ENCODE results near the gene ECI1. TPM values are rescaled to one million over a fixed set of nuclear protein-coding genes. Genes with fewer than 3 reads are reported as not detected.

Gene ECI1, protein sequence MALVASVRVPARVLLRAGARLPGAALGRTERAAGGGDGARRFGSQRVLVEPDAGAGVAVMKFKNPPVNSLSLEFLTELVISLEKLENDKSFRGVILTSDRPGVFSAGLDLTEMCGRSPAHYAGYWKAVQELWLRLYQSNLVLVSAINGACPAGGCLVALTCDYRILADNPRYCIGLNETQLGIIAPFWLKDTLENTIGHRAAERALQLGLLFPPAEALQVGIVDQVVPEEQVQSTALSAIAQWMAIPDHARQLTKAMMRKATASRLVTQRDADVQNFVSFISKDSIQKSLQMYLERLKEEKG
- 42.9 TPM for polyA plus RNA-seq (2013, experiment 1 of 2; ENCODE audit: insufficient read length)
- polyA plus RNA-seq (2013, experiment 2 of 2; ENCODE audit: insufficient read length), result 47.7 TPM

DNA sequence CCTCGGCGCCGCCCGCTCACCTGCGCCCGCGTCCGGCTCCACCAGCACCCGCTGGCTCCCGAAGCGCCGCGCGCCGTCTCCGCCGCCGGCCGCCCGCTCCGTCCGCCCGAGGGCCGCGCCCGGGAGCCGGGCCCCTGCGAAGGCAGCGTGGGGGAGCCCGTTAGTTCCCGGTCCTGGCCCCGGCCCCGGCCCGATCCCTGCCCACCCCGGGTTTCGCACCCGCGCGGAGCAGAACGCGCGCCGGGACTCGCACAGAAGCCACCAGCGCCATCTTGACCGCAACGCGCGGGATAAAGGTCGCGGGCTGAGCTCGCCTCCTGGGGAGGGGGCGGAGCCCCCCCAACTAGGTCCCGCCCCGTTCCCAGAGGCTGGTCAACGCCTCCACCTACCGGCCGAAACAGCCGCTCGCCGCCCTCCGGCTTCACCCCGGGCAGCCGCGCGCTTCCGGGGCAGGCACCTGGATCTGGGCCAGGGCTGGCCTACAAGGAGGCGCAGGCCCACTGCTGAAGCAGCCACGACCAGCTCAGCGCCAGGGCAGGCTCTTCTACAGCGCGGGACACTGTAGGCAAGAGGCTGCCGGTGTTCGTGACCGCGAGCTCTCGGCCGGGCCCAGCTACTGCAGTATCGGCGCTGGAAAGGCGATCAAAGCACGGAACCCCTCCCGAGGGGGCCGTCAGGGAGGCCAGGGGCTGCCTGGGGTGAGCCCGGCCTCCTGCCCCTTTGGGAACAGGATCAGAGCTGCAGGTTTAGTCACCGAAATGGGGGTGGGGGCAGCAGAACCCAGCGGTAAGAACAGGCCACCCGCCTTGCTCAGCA is at the start of gene ECI1:
TSS of gene ECI1 (minus strand) at position 292 of the 816 bp plus-strand sequence. CDS start at position 271, 21 bp downstream.
- DNase-seq, result peak; percentile 91

DNA sequence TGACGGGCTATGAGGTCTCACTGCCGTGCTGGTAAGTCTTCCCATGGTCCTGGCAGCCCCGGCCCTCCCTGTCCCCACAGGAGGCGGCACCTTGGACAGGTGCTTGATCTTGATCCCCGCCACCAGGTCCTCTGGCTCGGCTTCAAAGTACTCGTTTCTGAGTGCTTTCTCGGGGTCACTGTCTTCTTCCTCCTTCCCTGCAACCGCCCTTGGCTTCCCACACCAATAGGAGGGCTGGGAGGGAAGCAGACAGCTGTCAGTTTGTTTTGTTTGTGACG is 48.5 kb upstream of the ECI1 start:
- no peak for DNase-seq

DNA sequence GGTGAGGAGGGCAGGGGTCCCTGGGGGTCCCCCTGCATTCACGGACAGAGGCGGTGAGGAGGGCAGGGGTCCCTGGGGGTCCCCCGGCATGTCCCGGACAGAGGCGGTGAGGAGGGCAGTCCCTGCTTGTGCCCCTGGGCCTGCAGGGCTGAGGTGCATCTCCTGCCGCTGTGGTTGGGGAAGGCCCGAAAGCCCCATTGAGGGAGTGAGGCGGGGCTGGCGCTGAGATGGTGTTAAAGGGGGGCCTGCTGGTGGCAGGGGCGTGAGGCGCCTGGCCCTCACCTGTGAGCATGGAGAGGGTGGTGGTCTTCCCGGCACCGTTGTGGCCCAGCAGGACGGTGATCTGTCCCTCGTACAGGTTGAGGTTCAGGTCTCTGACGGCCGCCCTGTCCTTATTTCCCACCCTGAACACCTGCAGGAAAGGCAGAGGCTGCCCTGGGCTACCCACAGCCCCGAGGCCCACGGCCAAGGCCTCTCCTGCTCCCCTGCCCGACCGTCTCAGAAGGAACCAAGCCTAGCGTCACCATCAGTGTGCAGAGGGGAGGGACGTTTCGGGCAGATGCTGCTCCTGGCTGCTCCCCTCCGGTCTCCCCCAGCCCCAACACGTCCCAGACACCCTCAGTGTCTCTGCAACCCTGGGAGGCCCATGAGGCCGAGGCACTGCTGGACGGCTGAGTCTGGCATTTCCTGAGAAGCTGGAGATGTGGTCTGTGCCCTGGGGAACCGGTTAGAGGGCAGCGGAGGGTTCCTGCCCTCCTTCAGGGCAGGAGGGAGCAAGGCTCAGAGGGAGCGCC is 47.9 kb upstream of the ECI1 start:
- no peak for DNase-seq

DNA sequence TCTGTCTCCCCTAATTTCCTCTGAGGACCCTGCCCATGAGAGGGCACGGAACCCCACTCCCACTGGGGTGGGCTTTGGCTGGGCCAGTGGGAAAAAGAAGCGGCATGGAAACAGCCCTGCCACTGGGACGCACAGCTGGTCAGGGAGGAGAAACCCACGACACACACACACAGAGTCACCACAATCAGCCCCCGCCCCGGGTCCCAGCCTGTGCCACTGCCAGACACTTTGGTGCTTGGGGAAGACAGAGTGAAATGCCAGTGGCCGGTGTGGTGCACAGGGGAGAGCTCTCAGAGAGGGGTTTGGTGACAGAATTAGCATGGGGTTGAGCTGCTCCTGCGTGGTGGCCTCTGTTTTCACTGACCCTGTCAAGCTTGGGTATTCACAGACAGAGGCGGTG is 47.2 kb upstream of the ECI1 start:
- DNase-seq, result no peak

DNA sequence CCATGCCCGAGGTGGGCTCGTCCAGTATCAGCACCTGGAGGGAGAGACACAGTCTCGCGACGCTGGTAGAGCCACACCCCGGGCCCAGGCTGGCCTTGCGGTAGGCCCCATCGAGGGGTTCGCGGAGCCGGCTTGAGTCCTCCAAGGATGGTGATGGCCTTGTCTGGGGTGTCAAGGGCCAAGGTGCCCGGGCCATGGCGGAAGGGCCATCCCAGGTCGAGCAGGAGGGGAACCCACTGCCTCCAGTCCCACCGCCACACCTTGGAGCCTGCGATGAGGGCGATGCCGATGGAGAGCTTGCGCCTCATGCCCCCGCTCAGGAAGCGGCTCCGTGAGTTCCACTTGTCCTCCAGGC is 46.1 kb upstream of the ECI1 start:
- no peak for DNase-seq

DNA sequence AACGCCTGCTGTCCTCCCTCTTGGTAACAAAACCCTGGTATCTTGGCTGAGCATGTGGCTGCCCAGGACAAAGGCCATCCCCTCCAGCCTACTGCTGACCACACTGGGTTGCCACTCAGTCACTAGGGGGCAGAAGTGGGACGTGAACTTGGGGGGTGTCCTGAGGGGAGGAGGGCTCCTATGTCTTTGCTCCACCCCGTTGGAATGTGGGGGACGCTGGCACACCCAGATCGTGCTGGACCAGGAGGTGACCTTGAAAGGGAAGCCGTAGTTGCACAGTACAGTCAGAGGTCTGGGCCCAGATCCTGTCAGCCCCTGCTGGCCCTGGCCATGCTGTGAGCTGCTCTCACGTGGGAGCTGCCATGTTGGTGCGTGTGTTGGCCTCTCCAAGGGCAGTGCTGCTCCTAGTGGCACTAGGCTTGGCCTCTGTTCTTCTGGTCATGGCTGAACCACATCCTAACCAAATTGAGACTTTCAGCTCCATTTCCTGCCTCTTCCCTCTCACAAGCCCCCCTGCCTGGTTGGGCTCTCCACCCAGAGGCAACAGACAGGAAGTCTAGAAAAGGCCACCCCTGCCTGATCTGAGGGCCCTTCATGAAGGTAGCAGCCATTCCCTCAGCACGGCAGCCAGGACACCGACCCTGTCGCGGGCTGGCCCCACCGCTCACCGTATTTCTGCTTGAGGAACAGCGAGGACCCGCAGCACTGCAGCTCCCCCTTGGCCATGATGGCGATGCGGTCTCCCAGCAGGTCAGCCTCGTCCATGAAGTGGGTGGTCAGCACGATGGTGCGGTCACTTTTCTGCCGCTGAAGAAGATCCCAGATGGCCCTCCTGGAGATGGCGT is 45.5 kb upstream of the ECI1 start:
- DNase-seq, result peak; percentile 4

DNA sequence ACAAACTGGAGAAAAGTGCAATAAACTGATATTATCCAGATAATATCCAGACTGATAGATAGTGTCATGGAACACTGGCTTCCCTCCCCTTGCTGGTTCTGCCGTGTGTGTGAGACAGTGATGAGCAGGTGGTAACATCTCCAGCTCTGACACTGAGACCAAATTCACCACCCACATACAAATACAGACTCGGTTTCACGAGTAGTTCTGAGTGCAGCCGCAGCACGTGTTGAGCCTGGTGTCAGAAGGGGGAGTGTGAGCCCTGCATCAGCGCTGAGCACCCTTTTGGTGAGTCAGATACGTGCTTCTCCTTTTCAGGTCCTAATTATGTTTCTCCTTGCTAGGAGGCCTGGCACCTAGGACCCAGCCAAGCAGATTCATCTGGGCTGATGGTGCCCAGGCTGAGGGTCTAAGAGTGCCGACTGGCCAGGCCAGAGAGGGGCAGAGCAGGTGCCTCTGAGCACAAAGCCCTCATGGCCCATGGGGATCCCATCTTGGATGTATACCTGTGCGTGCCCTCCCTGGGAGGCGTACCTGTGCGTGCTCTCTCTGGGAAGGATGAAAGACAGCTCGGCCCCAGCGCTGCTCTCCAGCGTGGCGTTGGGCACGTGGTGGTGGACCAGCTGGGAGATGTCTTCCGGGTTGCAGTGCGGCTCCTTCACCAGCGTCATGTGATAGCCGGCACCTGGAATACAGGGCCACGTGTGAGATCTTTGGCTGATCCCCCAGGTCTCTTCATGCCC is 43.8 kb upstream of the ECI1 start:
- DNase-seq, result no peak

DNA sequence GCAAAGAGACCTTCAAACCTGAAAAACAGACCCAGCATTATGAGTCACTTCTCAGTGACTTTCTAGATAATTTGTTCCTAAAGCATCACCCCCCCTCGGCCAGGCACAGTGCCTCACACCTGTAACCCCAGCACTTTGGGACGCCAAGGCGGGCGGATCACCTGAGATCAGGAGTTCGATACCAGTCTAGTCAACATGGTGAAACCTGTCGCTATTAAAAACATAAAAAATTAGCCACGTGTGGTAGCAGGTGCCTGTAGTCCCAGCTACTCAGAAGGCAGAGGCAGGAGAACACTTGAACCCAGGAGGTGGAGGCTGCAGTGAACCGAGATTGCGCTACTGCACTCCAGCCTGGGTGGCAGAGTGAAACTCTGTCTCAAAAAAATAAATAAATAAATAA is 40.8 kb upstream of the ECI1 start:
- DNase-seq, result no peak

DNA sequence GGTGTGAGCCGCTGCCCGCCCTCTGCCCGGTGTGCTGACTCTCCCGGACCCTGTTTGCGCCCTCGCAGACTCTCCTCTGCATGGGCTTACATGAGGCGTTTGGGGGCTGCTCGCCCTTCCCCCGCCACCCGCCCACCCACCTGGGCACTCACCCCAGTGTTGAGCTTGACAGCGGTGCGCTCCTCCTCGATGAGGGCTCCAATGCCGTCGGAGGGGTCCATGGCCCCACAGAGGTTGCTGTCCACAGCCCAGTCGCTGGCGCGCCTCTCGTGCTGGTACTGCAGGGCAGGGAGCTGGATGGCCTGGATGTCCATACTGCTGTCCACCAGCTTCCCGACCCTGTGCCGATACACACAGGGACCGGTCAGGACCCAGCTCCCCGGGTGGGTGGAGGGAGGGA is 37.9 kb upstream of the ECI1 start:
- no peak for DNase-seq

DNA sequence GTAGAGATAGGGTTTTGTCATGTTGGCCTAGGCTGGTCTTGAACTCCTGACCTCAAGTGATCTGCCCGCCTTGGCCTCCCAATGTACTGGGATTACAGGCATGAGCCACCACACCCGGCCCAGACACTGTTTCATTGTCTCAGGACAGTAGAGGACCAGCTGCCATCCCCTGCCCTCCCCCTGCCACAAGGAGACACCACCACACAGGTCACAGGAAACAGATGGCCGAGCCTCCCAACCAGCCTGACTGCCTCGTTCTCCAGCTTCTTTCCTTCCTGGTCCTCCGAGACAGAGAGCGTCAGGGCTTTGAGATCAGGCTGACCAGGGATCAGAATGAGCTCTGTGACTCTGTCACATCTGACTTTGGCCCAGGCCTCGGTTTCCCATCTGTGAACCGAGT is 37.3 kb upstream of the ECI1 start:
- DNase-seq, result no peak

DNA sequence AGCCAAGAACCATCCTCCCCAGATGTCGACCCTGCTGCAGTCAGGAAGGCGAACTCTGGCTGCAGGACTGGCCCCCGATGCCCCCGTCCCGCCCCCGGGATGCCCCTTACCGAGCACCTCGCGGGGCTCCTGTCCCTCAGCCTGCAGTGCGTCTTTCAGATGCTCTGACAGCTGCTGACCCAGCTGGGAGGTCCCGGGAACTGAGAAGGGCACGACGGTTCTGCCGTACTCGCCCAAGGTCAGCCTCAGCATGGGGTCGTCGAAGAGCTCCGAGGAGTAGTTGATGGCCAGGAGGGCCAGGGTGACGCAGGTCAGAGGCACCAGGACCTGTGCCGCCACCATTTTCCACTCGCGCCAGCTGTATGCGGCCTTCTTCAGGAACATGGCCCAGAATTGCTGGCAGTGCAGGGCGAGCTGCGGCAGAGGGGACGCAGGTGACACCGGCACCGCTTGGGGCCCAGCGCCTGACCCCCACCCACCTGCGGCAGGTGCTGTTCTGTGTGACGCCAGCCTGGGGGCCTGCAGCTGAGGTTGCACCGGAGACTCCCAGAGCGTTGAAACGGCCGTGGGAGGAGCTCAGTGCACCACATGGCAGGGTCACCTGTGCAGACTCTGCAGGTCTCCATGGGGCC is 36.6 kb upstream of the ECI1 start:
- no peak for DNase-seq

DNA sequence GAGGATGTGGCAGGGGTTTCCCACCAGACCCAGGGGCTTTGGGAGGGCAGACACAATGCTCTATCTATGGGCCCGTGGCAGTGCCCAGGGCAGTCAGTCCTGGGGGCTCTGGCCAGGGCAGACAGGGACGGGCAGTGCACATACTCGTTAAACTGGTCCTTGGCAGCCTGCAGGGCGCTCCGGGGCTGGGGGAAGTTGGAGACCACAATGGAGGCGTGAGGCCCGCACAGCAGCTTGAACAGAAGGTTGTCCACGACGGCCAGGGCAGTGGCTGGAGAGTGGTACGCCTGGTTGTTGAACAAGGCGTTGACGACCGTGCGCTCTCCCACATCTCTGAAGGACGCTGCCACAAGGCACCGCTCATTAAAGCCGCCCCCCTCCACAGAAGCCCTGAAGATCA is 35.2 kb upstream of the ECI1 start:
- DNase-seq, result no peak

DNA sequence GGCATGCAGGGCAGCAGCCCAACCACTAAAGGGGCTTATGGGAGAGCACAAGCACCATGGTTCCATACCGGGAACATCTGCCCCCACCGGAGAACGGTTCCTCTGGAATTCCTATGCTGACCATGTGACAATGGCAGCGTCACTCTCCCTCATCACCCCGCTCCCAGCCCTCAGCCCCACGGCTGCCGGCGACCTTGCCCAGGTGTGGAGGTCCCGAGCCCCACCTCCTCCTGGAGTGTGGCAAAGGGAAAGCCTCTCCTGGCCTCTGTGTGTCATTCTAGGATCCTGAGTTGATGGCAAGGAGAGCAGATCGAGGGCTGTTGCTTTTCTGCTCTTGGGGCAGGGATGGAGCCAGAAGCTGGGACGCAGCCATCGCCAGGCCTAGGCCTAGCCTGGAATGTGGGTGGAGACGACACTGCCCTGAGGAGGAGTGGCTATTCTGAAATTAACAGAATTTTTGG is 34.4 kb upstream of the ECI1 start:
- no peak for DNase-seq

DNA sequence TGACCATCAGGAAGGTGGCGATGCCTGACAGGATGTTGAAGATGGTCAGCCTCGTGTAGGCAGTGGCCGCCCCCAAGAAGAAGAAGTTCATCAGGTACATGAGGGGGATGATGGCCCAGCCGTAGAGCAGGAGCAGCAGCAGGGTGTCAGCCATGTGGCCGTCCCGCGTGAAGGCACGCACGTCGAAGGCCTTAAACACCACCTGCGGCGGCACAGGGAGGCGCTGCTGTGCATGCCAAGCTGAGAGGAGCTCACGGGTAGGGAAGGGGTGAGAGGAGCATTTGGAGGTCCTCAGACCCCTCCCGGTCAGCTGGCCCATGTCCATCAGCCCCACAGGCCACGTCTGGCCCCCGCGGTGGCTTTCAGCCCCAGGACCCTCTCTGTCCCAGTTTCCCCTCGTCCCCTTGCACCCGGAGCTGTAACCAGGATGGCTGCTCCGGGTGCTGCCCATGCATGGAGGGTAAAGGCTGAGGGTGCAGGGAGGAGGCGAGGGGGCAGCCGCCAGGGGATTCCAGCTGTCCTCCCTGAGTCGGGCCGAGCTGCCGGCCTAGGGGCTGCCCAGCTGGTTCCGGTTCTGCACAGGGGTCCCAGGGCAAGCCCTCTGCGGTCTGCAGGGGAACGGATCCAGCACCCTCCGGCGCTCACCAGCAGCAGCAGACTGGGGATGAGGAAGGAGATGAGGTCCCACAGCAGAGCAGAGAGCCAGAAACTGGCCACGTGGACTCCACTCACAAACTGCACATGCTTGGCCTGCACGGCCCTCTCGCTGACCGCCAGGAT is 33.6 kb upstream of the ECI1 start:
- DNase-seq, result no peak

DNA sequence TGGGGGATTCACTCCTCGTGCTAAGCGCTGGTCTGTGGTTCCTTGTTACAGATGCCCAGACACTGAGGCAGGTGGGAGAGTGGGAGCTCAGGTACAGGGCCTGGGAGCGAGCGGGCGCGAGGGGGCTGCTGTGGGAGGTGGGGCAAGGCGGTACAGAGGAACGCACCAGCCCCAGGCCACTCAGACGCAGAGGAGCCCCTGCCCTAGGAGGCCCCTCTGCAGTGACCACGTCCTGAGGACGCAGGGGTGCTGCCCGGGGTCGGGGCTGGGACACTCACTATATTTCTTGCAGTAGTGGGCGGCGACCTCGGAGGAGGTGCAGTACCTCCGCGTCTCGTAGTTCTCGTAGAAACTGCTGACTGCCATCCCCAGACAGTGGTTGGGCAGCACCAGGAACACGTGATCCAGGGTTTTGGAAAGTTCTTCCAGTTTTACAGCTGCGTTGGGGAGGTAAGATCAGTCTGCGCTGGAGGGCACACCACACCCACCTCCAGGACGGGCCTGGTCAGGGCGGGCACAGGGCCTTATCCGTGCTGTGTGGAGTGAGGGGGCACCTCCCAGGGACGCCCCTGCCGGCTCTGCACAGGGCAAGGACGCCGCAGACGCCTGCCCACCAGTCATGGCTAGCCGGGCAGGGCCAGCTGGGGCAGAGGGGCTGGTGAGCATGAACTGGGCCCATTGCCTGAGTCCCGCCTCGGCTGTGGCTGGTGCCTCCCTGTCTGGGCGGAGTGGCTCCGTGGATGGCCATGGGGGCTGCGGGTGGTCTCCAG is 32.8 kb upstream of the ECI1 start:
- no peak for DNase-seq

DNA sequence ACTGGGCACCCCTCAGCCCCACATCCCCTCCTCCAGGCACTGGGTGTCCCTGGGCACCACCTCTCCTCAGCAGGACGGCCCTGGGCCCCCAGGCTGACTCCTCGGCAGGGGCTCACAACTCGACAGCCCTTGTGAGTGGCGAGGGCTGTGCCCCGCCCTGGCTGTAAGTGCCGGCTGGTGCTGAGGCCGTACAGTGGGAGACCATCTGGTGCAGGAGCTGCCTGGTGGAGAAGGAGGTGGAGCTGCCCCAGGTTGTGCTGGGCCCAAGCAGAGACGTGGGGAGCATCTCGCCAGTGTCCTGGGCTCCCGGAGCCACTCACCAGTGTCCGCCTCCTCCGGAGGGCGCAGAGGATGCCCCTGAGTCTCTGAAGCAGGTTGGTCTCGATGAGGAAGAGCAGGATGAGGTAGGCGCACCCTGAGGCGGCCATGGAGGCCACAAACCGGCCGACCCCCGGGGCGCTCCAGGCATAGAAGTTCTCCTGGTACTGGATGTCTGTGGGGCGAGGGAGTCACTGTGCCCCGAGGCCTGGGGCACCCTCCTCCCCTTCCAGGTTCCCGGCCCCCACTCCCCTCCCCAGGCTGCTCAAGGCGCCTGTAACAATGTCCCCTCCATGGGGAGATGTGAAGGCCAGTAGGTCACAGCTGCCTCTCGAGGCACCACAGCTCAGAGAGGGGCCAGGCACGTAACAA is 31.6 kb upstream of the ECI1 start:
- no peak for DNase-seq

DNA sequence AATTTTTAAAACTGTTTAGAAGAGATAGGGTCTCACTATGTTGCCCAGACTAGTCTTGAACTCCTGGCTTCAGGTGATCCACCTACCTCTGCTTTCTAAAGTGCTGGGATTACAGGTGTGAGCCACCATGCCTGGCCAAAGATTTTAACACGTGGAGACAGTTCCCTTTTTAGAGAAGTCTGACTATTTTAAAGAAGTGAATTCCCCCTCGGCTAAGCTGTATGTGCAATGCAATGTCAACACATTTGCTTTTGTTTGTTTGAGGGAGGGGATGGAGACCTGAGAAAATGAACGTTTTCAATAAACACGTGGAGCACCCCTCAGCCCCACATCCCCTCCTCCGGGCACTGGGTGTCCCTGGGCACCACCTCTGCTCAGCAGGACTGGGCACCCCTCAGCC is 30.9 kb upstream of the ECI1 start:
- no peak for DNase-seq

DNA sequence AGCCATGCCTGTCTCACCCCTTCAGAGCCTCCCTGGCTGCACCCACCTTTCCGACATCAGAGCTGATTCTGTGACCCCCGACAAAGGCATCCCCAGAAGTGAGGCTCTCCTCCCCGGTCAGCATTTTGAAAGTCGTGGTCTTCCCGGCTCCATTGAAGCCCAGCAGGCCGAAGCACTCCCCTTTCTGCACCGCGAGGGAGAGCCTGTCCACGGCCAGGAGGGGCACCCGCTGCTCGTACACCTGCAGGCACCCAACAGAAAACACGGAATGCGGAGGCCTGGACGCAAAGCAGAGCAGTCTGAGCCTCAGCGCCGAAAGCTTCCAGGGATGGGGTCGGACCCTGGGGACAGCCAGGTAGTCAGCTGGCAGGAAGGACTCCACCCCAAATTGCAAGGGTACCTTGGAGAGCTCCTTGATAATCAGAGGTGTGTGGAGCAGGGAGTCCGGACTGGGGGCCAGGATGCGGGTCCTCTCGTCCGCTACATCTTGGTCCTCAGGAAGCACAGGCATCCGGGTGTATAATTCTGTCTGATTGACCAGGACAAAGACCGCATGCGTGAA is 29.7 kb upstream of the ECI1 start:
- no peak for DNase-seq

DNA sequence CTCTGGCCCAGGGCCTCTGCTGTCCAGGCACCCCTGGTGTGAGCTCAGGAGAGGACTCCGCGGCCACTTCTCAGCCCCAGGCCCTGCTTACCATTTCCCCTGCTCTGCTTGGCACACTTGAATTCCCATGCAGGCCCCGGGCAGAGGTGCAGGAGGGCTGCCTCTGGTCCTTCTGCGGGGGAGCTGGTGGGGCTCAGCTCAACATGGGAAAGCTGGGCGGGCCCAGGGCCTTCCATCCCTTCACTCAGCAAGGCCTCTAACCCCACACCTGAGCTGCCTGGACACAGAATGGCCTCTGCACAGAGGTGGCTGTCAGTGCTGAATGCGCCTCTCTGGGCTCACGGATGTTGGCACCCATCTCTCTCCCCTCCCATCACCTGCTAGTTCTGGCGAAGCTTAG is 29.1 kb upstream of the ECI1 start:
- DNase-seq, result no peak
